Activated CD8-positive, alpha-beta memory T cell treated with anti-CD3 and anti-CD28 coated beads, Interleukin-2, amount 50 U/mL, for 24 hours (primary cell): ENCODE measurements around the gene TMEM134.

Source experiments
- DNase-seq: peaks from one replicate; pipeline ENCODE4 v3.0.0-alpha.2; 2020; ENCODE audit errors: extremely low read depth

TMEM134 gene

DNA sequence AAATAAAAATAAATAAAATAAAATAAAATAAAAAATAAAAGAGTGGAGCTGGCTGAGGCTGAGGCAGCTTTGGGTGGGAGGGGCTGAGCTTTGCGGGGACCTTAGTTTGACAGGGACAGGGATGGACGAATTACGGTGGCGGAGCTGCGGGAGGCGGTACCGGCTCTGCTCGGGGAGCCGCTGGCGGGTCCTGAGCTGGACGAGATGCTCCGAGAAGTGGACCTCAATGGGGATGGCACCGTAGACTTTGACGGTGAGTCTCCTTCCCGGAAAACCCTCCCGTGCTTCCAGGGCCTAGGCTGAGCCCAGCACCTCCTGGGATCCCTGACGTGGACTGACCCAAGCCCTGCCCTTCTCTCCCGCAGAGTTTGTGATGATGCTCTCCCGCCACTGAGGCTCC lies 10.8 kb downstream of the TMEM134 start:
- no peak for DNase-seq

DNA sequence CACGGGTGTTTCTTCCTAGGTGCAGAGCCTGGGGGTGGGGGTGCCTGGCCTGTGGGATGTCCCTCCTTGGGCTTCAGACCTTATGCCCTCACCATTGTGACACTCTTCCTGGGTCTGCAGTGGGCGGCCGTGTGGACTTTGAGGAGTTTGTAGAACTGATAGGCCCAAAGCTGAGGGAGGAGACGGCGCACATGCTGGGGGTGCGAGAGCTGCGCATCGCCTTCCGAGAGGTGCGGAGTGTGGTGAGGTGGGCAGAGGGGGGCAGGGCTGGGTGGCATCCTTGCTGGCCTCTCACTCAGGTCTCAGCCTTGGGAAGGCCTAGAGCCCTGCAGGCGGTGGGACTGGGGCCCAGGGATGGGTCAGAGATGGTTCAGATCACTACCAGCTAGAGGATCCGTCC lies 11.6 kb downstream of the TMEM134 start:
- DNase-seq: no peak

DNA sequence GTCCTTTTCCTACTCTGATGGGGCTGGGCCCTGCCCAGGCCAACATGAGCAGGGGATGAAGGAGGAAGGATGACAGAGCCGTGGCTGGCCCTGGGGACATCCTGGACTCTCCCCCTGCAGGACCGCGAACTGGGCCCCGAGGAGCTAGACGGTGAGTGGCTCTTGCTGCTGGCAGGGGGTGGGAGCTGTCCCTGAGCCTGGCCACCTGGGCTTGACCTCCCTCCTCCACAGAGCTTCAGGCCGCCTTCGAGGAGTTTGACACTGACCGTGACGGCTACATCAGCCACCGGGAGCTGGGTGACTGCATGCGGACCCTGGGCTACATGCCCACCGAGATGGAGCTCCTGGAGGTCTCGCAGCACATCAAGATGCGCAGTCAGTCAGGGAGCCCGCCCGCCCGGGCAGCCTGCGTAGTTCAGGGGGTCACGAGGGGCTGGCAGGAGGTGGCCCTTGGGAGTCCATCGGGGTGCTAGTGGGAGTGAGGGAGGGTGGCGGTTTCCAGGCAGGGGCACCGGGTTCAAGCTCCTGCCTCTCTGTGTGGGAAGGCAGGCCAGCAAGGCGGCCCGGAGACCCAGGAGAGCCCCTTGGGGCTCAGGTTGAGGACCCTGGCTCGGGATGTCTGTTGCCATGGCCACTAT lies 12.9 kb downstream of the TMEM134 start:
- no peak for DNase-seq

DNA sequence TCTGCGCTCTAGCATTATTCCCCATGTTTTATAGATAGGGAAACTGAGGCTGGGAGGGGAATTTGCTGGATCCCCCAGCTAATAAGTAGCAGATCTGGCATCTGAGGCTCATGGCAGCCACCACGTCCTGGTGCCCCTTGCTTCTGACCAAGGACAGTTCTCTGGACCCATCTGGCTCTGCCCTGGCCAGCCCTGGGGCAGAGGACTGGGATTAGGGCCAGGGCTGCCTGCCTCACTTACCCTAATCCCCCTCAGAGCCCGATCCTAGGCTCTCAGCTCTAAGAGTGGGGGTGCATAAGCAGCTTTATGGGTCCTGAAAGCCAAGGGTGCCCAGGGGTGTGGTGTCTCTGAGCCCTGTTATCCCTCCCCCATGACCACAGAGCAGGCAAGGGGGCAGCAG lies 14.0 kb downstream of the TMEM134 start, which contains the start of gene CABP4:
TSS of gene CABP4 (plus strand) at position 301 of the 400 bp plus-strand sequence. CDS start at position 371, 70 bp downstream.
- DNase-seq: no peak

DNA sequence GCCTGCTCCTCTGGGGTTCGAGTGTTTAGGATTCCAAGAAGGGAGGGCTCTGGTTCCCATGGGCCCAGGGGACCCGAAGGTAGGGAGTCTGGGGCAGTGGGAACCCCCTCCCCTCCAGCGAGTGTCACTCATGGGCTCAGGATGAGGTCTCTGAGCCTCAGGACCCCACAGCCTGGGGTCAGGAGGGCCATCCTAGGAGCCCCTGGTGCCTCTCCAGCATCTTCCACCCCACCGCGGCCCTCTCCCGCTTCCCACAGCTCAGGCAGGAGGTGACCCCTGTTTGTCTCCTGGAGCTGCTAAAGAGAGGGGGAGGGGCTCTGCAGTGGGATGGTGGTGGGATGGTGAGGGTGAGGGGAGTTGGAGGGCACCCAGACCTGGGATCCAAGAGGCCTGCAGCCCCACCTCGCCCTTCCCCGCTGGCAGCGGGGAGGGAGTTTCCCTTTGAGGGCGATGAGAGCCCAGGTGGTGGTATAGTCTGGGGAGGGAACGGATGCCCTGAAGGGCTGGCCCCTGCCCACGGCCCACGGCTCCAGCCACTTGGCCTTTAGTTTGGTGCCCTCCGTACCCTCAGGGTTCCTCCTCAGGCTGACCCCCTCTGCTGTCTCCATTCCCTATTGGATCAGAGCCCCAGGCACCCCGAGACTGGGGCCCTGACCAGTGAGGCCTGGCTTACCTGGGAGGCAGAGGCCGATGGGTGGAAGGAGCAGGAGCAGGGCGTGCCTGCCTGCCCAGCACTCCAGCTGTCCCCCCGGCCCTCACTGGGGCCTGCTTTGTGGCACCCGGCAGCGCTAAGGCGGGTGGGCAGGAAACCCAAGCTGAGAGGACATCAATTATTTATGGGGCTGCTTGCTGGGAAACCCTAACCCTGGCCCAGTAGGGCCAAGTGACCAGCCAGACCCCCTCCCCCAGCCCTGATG lies 15.0 kb downstream of the TMEM134 start:
- no peak for DNase-seq

DNA sequence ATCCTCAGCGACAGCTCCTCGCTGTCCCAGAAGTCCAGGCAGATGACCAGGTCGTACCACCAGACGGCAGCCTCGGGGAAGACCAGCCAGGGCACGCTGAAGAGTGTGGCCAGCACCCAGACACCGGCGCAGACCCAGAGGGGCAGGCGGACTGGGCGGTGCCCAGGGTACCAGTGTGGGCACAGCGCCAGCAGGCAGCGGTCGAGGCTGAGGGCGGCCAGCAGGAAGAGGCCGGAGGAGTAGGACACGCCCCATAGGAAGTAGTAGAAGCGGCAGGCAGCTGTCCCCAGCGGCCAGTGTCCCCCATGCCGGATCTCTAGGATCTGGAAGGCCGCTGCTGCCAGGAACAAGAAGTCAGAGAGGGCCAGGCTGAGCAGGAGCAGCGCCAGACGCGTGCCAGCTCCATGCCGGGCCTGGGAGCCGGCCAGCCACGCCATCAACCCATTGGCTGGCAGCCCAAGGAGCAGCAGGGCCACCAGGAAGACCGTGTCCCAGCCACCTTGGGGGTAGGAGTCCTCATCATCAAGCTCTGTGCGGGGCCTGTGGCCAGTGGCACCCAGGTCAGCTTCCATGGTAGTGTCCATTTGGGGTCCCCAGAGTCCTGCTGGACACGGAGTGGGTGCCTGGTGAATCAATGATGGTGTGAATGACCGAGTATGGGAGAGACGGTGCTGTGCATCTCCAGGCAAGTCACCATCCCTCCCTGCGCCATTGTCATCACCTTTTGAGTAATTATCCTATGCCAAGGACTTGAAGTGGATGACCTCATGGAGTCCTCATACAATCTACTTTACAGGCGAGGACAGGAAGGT lies 16.7 kb downstream of the TMEM134 start, which contains the start of gene GPR152:
TSS of gene GPR152 (minus strand) at position 589 of the 812 bp plus-strand sequence. CDS start at position 584, 5 bp downstream.
- DNase-seq: no peak

DNA sequence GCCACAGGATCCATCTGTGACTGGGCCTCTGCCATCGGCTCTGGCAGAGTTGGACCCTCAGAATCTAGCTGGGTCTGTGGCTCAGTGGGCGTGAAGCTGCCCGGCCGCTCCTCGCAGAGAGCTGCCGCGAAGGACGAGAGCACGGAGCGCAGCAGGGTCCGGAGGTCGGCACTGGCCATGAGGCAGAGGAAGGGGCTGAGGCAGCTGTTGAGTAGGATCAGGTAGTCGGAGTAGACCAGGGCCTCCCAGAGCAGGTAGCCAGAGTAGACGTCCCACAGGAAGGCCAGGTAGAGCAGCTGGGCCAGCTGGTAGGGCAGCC lies 17.4 kb downstream of the TMEM134 start:
- no peak for DNase-seq

DNA sequence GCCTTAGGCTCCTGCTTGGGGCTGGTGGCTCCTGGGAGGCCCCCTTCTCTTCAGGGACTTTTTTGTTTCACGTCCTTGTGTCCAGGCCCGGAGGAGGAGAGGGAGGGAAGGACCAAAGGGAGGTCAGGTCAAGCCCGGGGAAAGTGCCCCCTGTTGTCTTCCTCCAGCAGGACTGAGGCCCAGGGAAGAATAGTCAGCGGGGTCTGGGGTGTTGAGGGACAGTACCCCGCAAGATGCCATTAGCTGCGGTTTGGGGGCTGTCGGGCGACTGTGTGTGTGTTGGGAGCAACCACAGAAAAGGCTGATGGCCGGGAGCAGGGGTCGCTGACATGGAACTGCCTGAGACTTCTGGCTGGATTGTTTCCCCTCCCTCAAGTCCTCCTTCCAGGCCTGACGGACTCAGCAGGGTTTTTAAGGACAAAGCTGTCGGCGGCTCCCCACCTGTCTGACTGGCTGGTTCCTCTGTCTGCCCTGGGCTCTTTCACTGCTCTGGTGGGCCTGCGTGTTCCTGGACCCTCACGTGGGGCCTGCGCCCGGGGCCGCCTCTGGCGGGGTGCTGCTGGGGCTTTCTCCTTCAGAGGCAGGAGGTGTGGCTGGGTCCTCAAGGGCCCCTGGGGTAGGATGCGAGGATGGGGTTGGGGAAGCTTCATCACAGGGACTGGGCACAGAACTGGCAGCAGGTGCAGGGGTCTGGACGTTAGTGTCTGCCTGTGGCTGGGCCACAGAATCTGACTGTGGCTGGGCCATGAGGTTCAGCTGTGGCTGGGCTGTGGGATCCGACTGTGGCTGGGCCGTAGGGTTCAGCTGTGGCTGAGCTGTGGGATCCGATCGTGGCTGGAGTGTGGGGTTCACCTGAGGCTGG lies 18.0 kb downstream of the TMEM134 start:
- DNase-seq: no peak

DNA sequence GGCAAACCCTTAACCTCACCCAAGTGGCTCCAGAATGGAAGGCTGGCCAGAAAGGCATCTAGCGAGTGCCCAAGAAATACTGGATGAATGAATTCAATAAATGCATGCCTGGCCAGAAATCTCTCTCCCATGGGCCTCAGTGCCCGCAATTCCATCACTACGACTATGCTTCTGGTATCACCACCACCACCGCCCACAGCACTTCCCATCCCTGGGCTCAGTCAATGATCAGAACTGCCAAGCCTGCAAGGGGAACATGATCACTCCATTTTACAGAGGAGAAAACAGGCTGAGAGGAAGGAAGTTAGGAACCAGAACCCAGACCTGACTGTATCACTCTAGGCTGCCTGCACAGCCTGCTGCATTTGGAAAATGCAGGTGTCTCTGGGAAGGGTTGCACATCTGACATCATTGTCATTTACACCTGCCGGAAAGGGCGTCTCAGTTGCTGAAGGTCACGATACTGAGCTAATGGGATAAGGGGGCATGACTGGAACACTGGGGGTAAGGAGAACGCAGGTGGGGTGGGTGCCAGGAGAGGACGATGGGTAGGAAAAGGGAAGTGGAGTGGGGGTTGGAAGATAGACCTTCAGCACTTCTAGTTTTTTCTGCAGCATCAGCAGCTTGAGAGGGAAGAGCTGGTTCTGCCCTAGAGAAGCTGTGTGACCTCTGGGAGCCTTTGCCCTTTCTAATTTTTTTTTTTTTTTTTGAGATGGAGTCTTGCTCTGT lies 19.8 kb downstream of the TMEM134 start:
- DNase-seq: no peak

DNA sequence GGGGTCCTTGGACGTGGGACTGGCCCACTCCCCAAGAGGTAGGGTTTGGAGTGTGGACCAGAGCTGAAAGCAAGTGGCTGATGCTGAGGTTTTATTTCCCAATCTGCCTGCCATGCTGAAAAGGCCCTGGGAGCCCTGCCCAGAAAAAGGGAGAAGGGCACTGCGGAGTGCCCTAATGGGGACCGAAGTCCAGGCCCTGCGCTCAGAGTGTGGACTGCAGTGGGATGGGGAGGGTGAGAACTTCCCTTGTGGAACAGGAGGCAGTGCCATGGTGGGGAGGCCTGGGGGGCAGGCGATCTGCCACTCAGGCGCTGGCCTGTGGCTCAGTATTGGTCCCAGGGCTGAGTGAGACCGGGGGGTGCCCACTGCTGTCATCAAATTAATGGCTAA lies 20.8 kb downstream of the TMEM134 start:
- DNase-seq: no peak

DNA sequence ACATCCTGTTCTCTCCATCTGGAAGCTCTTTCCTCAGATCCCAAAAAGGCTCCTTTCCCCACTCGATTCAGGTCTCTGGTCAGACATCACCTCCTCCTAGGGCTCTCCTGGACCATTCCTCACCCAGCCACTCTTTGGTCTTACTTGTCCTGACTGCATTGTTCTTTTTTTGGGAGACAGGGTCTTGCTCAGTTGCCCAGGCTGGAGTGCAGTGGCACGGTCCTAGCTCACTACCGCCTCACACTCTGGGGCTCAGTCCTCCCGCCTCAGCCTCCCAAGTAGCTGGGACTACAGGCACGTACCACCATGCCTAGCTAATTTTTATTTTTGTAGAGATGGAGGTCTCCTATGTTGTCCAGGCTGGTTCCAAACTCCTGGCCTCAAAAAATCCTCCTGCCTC lies 23.5 kb downstream of the TMEM134 start:
- DNase-seq: no peak

DNA sequence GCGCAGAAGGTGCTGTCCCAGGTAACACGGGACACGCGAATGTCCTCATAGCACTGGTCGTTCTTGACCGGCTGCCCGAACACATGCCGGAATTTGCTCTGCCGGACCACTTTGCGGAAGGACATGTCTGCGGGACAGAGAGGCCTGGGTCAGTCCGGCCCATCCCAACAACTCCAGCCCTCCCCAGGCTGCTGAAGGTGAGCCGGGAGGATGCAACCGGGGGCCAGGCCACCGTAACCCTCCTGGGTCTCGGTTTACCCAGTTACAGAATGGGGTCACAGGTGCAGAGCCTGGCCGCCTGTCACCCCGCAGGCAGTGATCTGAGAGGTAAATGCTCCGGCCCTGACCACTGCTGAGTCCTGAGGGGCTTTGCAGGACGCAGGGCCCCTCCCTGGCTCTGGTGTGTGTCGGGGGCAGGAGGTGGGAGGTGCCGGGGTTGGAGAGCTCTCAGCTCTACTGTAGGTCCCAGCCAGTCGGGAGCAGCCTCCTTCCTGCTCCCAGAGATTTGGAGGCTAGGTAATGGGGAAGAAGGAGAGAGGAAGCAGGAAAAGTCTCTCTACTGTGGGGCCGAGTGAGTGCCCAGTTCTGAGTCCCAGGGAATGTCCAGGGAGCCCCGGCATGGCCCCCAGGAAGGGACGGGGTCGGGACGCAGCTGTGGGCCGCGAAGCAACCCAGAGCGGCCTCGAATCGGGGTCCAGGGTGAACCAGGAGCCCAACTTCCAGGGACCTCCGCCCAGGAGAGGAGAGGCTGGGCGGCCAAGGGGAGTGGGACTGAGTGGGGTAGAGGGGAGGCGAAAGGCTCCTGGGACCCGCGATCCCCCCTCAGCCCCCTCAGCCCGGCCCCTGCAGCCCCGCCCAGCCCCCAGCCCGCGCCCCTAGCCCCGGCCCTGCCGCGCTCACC lies 26.3 kb downstream of the TMEM134 start:
- DNase-seq: no peak

DNA sequence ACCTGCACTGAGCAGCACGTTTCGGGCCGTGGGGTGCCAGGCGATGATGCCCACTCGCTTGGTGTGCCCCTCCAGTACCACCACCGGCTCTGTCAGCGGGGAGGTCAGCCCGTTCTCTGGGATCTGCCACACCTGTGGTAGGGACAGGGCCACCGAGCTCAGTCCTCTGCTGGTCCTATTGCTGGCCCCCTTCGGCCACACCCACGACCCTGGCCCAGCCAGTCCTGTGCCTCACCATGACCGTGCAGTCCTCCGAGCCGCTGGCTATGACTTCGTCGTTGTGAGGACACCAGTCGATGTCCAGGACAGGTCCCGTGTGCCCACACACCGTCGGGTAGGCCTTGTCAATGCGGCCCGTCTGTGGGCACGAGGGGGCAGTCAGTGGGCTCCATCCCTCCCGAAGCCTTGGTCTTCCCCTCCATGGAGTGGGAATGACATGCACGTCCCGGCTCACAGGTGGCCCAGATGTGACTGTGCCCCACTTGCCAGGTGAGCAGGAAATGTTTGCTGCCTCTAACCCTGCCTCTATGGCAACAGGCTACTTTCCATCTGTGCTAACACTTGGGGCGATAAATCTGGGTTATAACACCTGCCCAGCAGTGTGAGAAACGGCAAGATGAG lies 27.2 kb downstream of the TMEM134 start:
- DNase-seq: no peak

DNA sequence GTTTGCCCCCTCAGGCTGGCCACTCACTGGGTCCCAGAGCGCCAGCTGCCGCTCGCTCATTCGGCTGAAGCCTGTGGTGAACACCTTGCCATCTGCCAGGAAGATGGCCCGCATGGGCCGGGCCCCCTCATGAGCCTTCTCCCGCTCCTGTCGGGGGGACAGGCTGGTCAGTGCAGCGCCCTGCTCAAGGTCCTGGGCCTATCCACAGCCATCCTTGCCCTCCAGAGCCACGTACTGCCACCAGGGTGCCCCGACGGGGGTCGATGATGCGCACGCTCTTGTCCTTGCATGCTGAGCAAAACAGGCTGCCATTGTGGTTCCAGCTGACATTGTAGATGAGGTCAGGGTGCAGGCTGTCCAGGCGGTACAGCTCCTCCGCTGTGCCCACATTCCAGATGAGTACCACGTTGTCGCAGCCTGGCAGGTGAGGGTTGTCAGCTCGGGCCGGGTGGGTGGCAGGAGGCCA lies 27.9 kb downstream of the TMEM134 start:
- no peak for DNase-seq

DNA sequence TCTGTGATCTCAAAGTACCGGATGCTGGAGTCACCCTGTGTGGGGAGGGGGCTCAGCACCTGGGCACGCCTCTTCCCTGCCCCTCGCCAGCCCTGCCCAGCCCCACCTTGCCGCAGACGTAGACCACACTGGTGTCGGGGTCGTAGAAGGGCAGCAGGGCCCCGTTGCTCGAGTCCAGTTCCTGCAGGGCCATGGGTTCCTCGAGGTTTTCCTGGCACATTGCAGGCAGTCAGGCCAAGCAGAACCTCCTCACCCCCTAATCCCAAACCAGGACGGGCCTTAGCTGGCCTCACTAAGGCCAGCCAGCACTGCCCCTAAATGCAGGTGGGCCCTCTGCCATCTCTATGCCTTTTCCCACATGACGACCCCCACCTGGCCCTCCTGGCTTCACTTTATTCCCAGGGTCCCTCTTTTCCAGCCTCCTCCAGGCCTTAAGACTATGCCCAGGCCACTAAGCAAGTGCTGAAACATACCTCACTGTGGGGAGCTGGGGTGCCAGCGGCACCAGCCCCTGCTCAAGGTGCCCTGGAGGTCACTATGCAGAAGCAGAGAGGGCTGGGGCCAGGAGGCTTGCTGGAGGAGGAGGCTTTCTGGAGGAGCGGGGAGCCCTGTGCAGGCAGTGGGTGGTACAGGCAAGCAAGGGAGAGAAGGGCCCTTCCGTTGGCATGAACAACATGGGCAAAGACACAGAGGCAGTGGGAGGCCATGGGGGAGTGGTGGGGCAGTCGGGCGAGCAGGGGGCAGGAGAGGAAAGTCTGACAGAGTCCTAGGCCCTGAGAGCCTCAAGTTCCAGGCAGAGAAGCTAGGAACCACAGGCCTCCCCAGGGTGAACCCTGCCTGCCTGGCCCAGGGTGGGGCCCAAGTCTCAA lies 28.6 kb downstream of the TMEM134 start:
- DNase-seq: no peak

DNA sequence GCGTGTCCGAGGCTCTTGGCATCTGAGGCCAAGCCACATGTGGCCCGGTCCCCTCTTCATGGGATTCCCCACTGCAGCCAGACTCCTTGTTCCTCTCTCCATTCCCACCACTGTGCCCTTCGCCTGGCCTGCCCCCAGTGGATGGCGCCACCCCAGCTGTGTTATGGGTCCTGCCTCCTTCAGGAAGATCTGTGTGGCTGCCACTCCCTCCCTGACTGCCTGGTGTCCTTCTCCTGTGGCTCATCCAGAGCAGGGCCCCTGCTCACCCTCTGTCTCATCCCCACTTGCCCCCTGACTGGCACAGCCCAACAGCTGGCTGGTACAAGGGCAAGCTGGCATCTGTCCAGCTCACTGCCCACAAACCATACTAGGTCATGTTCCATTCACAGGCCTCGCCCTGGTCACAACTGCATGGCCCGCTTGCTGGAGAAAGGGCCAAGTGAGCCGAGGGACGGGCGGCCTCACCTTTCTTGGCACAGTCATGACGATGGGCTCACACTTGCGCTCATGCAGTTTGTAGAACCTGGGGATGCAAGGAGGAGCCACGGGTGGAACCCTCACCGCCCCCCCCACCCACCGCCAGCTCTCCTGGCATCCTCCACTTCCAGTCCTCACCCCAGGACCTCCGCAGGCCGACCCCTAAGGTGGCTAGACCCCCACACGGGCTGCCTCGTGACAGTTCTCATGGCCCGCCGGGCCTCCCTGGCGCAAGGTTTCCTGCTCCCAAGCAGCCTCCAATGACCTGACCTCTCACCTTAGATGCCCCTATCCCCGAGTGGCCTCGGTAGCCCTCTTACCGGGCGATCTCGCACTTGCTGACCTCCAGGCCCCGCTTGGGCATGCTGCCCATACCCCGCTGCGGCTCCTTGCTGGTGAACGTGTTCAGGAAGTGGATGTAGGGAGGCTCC lies 29.5 kb downstream of the TMEM134 start:
- no peak for DNase-seq
